AG09309 (cell line): Measurements from ENCODE around the gene HAUS5.

Source experiments
- DNase-seq: peaks from one replicate; pipeline ENCODE4 v3.0.0-alpha.2; 2010; ENCODE audit warnings: low read depth
- H3K4me3 ChIP-seq: 2 replicates; pipeline ENCODE4 v1.5.1; 2011; ENCODE audit warnings: mild to moderate bottlenecking, low read depth, low read length, moderate library complexity; ENCODE audit not compliant: control insufficient read depth
- TF ChIP-seq, protein P1 (sequence below): IDR thresholded peaks from 2 replicates; pipeline ENCODE4 v1.5.1; 2011; ENCODE audit warnings: mild to moderate bottlenecking, low read depth, low read length, inconsistent platforms; ENCODE audit not compliant: insufficient read depth, control insufficient read depth; ENCODE audit errors: missing control alignments

HAUS5 gene, protein sequence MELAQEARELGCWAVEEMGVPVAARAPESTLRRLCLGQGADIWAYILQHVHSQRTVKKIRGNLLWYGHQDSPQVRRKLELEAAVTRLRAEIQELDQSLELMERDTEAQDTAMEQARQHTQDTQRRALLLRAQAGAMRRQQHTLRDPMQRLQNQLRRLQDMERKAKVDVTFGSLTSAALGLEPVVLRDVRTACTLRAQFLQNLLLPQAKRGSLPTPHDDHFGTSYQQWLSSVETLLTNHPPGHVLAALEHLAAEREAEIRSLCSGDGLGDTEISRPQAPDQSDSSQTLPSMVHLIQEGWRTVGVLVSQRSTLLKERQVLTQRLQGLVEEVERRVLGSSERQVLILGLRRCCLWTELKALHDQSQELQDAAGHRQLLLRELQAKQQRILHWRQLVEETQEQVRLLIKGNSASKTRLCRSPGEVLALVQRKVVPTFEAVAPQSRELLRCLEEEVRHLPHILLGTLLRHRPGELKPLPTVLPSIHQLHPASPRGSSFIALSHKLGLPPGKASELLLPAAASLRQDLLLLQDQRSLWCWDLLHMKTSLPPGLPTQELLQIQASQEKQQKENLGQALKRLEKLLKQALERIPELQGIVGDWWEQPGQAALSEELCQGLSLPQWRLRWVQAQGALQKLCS

DNA sequence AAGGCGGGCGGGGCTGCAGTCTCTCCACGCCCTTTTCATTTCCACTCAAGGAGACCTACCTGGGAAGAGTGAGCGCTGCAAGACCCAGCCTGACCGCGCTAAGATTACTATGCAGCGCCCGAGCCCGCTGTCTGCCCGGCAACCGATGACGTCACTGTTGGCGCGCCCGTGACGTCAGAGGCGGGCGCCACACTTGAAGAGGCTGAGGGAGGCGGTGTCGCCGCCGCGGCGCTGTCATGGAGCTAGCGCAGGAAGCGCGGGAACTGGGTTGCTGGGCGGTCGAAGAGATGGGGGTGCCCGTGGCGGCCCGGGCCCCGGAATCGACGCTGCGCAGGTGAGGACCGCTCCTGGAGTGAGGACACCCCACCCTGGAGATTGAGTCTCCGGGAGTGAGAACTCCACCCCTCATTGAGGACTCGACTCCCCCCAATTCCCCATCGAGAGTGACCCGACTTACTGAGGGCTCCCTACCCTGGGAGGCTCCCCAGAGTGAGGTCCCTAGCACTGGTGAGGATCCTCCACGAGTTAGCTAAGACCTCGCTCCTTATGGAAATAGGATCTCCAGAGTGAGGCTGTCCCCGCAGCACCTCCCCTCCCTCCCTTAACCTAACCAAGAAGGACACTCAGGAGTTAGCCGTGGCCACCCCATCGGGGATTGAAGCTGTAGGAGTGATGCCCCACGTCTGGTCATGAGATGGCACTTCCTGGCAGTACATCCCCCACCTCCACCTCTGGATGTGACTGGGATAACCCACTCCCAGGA, at the start of gene HAUS5:
TSS of gene HAUS5 (plus strand) at position 177 of the 763 bp plus-strand sequence. CDS start at position 237, 60 bp downstream.
- TF ChIP-seq, protein P1, sequence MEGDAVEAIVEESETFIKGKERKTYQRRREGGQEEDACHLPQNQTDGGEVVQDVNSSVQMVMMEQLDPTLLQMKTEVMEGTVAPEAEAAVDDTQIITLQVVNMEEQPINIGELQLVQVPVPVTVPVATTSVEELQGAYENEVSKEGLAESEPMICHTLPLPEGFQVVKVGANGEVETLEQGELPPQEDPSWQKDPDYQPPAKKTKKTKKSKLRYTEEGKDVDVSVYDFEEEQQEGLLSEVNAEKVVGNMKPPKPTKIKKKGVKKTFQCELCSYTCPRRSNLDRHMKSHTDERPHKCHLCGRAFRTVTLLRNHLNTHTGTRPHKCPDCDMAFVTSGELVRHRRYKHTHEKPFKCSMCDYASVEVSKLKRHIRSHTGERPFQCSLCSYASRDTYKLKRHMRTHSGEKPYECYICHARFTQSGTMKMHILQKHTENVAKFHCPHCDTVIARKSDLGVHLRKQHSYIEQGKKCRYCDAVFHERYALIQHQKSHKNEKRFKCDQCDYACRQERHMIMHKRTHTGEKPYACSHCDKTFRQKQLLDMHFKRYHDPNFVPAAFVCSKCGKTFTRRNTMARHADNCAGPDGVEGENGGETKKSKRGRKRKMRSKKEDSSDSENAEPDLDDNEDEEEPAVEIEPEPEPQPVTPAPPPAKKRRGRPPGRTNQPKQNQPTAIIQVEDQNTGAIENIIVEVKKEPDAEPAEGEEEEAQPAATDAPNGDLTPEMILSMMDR: no peak
- peak; percentile 34 for DNase-seq
- peak within 1 kb of the TSS; percentile 98 for H3K4me3 ChIP-seq

DNA sequence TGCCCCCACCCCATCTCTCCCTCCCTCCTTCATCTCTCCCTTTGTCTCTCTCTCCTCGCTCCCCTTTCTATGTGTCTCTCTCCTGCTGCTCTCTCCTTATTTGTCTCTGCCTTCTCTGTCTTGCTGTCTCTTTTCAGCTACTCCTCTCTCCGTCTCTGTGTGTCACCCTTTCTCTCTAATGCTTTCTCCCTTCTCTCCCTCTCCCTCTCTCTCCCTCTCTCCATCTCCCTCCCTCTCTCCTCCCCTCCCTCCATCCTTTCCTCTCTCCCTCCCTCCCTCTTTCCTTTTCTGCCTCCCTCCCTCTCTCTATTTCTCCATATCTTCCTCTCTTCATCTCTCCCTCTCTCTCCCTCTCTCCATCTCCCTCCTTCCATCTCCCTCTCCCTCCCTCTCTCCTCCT, 49.8 kb upstream of the HAUS5 start:
- DNase-seq: no peak
- TF ChIP-seq, protein P1: no peak

DNA sequence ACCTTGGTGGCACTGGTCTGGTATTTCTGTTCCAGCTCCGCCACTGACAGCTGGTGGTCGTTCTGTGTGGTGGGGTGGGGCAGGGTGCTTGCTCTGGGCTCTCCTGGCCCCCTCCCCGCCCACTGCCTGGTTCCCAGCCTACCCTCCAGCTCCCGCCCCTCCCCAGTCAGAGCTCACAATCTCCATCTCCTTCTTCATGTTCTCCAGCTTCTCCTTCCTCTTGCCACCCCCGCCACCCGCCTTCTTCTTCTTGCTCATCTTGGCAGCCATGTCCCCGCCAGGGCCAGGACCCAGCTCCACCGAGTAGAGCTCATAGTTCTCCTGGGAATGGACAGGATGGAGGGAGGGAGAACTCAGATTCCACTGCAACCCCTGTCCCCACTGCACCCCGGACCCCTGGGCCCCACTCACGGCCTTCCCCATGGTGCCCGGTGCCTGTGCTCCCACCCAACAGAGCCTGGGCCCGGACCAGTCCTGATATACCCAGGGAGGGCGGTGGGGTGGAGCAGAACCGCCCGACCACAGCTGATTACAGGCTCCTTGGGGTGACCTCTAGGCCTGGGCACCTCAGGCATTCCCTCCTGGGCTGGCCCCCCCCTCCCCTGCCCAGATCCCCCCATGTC, 49.2 kb upstream of the HAUS5 start, which contains the start of gene ATP4A:
TSS of gene ATP4A (minus strand) at position 452 of the 623 bp plus-strand sequence. CDS start at position 423, 29 bp downstream.
- no peak within 1 kb of the TSS for H3K4me3 ChIP-seq
- TF ChIP-seq, protein P1: no peak
- no peak for DNase-seq

More for the DNA sequence above, 49.8 kb upstream of the HAUS5 start:
- H3K4me3 ChIP-seq: no peak overlapping the region

DNA sequence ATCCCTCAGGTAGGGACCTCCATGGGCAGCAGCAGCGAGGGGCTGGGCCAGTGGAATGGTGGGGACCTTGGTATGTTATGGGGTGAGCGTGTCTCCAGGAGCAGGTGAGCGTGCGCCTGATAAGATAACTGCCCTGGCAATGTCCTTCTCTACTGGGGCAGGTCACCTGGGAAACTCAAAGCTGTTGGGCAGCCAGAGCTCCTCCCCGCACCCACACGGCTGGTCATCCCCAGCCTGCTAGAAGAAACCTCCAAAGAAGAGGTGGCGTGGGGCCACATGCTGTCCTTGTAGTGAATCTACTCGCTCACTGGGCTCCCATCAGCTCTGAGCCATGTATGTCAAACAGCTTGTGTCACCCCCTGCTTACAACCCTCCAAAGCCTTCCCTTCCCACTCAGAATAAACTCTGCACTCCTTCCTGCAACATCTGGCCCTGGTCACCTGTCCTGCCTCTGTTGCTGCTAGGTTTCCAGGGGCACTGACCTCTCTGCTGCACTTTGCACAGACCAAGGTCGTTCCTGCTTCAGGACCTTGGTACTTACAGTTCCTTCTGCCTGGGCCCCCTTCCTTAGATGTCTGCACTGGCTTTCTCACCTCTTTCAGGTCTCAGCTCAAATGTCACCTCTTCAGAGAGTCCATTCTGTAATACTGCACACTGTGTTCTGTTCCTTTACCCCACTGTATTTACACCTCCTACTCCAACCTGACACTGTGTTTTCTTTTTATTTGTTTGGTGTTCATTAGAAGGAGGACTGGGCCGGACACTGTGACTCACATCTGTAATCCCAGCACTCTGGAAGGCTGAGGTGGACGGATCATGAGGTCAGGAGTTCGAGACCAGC, 47.3 kb upstream of the HAUS5 start:
- H3K4me3 ChIP-seq: no peak overlapping the region
- DNase-seq: no peak
- TF ChIP-seq, protein P1: no peak

DNA sequence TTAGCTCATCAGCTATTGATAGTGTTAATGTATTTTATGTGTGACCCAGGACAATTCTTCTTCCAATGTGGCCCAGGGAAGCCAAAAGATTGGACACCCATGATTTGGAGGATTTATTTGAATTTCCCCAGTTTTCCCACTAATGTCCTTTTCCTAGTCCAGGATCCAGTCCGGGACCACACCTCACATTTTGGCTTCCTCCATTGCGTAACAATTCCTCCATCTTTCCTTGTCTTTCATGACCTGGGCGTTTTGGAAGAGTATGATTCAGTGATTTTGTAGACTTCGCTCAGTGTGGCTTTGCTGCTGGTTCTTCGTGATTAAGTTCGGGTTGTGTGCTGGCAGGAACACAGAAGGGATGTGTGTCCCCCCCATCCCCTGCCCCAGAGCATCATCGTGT, 45.8 kb upstream of the HAUS5 start:
- H3K4me3 ChIP-seq: no peak overlapping the region
- TF ChIP-seq, protein P1: no peak
- no peak for DNase-seq
